ENCODE measurements around the gene RIPOR2. TPM values are rescaled to one million over a fixed set of nuclear protein-coding genes. Genes with fewer than 3 reads are reported as not detected.

RIPOR2 gene, protein sequence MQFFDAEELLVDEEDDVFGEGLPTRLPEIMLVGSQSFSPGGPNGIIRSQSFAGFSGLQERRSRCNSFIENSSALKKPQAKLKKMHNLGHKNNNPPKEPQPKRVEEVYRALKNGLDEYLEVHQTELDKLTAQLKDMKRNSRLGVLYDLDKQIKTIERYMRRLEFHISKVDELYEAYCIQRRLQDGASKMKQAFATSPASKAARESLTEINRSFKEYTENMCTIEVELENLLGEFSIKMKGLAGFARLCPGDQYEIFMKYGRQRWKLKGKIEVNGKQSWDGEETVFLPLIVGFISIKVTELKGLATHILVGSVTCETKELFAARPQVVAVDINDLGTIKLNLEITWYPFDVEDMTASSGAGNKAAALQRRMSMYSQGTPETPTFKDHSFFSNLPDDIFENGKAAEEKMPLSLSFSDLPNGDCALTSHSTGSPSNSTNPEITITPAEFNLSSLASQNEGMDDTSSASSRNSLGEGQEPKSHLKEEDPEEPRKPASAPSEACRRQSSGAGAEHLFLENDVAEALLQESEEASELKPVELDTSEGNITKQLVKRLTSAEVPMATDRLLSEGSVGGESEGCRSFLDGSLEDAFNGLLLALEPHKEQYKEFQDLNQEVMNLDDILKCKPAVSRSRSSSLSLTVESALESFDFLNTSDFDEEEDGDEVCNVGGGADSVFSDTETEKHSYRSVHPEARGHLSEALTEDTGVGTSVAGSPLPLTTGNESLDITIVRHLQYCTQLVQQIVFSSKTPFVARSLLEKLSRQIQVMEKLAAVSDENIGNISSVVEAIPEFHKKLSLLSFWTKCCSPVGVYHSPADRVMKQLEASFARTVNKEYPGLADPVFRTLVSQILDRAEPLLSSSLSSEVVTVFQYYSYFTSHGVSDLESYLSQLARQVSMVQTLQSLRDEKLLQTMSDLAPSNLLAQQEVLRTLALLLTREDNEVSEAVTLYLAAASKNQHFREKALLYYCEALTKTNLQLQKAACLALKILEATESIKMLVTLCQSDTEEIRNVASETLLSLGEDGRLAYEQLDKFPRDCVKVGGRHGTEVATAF
- 0.16 and 0.34 TPM in 2 replicates for total RNA-seq

DNA sequence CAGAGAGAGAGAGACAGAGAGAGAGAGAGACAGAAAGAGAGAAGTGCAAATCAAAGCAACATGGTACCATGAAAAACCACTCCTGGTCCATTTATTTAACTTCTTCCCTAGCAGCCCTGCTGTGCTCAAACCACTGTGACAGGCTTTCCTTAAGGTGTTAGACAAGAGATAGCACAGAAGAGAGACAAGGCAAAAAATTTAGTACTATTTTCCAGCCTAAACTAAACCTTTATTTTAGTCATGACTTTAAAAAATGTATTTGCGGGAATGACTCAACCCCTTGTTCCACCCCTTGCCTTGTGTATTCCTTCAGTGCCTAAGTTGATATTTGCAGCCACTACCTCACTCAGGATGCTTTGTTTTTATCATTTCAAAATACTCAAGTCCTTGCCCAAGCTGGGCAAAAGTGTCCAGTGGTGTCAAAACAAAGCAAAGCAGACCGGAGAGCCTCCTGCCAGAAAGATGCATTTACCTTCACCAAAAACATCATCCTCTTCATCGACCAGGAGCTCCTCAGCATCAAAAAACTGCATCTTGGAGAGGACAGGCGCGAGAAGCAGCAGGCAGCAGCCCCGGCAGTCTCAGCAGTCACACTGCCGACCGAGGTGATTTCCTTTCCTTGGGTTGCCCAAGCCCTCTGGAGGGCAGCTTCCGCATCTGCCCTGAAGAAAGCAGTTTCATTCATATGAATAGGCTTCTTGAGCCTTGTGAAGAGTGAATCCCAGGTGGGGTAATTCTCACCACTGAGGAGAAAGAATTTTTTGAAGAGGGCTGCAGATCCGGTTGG is at the start of gene RIPOR2:
Gene RIPOR2 (minus strand): TSS at position 595 of the 787 bp plus-strand sequence. CDS start 62 bp downstream, at position 533.

DNA sequence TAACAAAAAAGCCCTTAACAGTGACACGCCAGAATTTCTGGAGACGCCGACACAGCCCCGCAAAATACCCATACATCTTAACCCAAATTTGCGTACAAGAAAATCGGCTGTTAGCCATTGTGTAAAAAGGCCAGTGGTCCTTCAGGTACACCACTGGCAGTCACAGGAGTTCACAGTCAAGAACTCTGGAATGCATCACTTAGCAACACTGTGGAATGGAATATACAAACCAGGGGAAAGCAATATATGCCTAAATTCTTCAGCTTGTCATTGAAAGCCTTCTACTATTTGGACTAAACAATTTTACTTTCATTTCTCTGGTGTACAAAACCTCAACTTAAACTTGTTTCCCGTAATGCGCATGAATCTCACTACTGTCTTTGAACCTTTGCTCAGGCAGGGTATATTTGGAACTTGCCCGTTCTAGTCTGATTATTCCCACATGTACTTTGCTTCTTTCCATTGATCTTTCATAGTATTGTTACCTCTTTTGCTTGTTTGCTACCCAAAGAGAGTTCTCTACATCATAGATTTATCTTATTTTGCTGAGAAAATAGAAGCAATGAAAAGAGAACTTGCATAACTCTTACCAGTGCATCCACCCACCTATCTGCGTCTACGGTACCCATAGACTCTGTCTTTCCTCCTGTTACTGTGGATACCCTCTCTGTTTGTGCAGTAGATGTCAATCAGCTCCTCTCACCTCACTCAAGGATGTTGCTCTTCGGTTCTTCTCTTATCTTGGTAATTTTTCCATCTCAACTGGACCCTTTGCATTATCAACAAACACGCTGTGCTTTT is 136.8 kb downstream of the RIPOR2 start, which contains the start of gene ARMH2:
Gene ARMH2 (minus strand): TSS at position 178 of the 801 bp plus-strand sequence. CDS start 60 bp downstream, at position 118.

DNA sequence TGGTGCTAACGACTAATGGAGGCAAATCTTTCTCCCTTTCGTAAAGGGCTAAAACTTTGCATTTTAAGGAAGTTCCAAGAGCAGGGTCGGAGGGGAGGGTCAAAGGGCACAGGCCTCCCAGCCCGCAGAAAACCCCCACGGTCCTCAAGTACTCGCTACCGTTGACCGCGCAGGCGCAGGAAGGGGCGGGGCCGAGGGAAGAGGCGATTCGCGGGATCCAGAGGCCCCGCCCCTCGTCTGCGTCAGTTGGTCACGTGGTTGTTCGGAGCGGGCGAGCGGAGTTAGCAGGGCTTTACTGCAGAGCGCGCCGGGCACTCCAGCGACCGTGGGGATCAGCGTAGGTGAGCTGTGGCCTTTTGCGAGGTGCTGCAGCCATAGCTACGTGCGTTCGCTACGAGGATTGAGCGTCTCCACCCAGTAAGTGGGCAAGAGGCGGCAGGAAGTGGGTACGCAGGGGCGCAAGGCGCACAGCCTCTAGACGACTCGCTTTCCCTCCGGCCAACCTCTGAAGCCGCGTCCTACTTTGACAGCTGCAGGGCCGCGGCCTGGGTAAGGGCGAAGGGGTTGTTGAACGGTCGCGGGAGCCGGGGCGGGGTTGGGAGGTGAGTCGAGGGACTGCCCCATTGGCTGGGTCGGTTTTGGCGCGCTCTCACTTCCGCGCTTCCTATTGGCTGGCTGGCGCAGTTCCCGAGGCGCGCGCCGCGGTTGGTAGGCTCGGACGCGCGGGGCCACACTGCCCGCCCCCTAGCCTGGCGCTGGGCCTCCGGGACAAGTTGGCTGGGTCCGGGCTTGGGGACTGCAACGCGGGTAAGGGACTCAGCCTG is 160.9 kb downstream of the RIPOR2 start, which contains the start of gene GMNN:
Gene GMNN (plus strand): TSS at position 242 of the 824 bp plus-strand sequence. CDS start 2,310 bp downstream, outside the sequence.

Other genes starting within 250 kb of the RIPOR2 start
- gene C6orf62, start 216.8 kb downstream of the RIPOR2 start, total RNA-seq: 42.3 and 60.7 TPM in 2 replicates
- gene GMNN, start 161.0 kb downstream of the RIPOR2 start, total RNA-seq: 9.9 and 12.1 TPM in 2 replicates
- gene ARMH2, start 137.0 kb downstream of the RIPOR2 start, total RNA-seq: not detected in 2 replicates